Suprapubic skin (tissue), 4 donors: ENCODE results near the gene CHRM1. TPM values are rescaled to one million over a fixed set of nuclear protein-coding genes. Genes with fewer than 3 reads are reported as not detected.
"Not testable (repeated sequence)": the region's sequence is repeated elsewhere in the genome, so short reads cannot be mapped to it uniquely, and the experiment has no call there.

Source experiments
- DNase-seq, 2 donors: peaks; one replicate each; pipeline ENCODE4 v3.0.0-alpha.2; 2019; ENCODE audit warnings: low spot score in 2 of 2
- H3K27ac ChIP-seq: fragments of 200-600 bp; sonication (generic); one replicate; pipeline ENCODE4 v1.5.1; 2019
- H3K27me3 ChIP-seq: fragments of 200-600 bp; sonication (generic); one replicate; pipeline ENCODE4 v1.5.1; 2019
- H3K36me3 ChIP-seq: fragments of 200-600 bp; sonication (generic); one replicate; pipeline ENCODE4 v1.5.1; 2019
- H3K4me1 ChIP-seq: fragments of 200-600 bp; sonication (generic); one replicate; pipeline ENCODE4 v1.5.1; 2019
- H3K4me3 ChIP-seq: fragments of 200-600 bp; sonication (generic); one replicate; pipeline ENCODE4 v1.5.1; 2019; ENCODE audit warnings: mild to moderate bottlenecking
- H3K9me3 ChIP-seq: fragments of 200-600 bp; sonication (generic); one replicate; pipeline ENCODE4 v1.5.1; 2019
- EP300 ChIP-seq: sonication (generic); formaldehyde crosslinking; IDR thresholded peaks from one replicate; pipeline ENCODE4 v1.6.1; 2017; ENCODE audit warnings: antibody characterized with exemption
- POLR2A ChIP-seq, 2 donors: fragments of 450-650 bp; IDR thresholded peaks; one replicate each; pipeline ENCODE4 v1.6.1; 2017; ENCODE audit warnings: antibody characterized with exemption in 2 of 2, mild to moderate bottlenecking in 2 of 2, moderate library complexity in 2 of 2
- POLR2AphosphoS5 ChIP-seq, 3 donors: sonication (generic); formaldehyde crosslinking; IDR thresholded peaks; one replicate each; pipeline ENCODE4 v1.6.1; 2017; ENCODE audit warnings: antibody characterized with exemption in 3 of 3
- WGBS: methylation state at CpG from one replicate; pipeline ENCODE4 v1.1.5; 2018; 5-methylcytosine and 5-hydroxymethylcytosine counted together
- total RNA-seq, 4 donors: library from RNA; depleted of rRNA; stranded (reverse); fragments of >200 nt; gene quantifications; one replicate each; pipeline ENCODE4 v1.1.0, GENCODE V29; 2016
- TF ChIP-seq, protein P1 (sequence below), 2 donors: fragments of 200-600 bp in 1 of 2; fragments of 450-650 bp in 1 of 2; sonication (generic) in 1 of 2; IDR thresholded peaks; one replicate each; pipeline ENCODE4 v1.5.1; 2016 to 2019; ENCODE audit warnings: antibody characterized with exemption in 2 of 2, mild to moderate bottlenecking in 1 of 2, moderate library complexity in 1 of 2

Gene CHRM1
- total RNA-seq, 4 donors from 2014 or later, result 2.5 to 5.4 (median 4.5) TPM

- peaks cover 16% of the 10 kb centered on the region for H3K4me1 ChIP-seq
- WGBS, result 24% methylated on average over 11 of the region's 11 CpGs
- H3K9me3 ChIP-seq, result no peaks in the 10 kb centered on the region
- no peaks in the 10 kb centered on the region for H3K36me3 ChIP-seq
- H3K27me3 ChIP-seq, result no peaks in the 10 kb centered on the region
- no peak overlapping the region for H3K4me3 ChIP-seq
- H3K27ac ChIP-seq, result no peak overlapping the region
- no peak for DNase-seq
- TF ChIP-seq POLR2AphosphoS5 (IDR thresholded peaks at IDR 0.05) (no peak), EP300 (no peak), POLR2A (IDR thresholded peaks at IDR 0.05) (no peak)
- TF ChIP-seq, protein P1, sequence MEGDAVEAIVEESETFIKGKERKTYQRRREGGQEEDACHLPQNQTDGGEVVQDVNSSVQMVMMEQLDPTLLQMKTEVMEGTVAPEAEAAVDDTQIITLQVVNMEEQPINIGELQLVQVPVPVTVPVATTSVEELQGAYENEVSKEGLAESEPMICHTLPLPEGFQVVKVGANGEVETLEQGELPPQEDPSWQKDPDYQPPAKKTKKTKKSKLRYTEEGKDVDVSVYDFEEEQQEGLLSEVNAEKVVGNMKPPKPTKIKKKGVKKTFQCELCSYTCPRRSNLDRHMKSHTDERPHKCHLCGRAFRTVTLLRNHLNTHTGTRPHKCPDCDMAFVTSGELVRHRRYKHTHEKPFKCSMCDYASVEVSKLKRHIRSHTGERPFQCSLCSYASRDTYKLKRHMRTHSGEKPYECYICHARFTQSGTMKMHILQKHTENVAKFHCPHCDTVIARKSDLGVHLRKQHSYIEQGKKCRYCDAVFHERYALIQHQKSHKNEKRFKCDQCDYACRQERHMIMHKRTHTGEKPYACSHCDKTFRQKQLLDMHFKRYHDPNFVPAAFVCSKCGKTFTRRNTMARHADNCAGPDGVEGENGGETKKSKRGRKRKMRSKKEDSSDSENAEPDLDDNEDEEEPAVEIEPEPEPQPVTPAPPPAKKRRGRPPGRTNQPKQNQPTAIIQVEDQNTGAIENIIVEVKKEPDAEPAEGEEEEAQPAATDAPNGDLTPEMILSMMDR (IDR thresholded peaks at IDR 0.05), result no peak
These were observed 37.6 kb upstream of the CHRM1 start for GRCh38 chr11:62958547-62959421.

DNA sequence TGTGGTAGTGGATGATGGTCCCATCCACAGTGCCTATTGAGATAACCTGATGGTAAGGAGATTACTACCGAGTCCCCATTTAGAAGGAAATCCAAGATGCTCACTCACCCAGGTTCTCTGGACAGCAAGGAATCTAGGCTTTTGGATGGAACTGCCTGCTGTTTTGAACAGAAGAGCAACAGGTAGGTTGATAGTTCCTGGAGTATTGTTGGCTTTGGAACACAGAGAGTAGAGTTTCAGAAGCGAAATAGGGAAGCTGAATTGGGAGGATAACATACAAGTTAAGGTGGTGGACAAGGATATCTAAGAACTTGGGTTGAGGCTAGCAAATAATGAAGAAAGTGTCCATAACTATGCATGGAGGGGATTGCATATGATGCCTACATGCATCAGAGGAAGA is 36.0 kb upstream of the CHRM1 start:
- peaks cover 16% of the 10 kb centered on the region for H3K4me1 ChIP-seq
- no peaks in the 10 kb centered on the region for H3K9me3 ChIP-seq
- DNase-seq, result no peak
- no peak overlapping the region for H3K4me3 ChIP-seq
- no peaks in the 10 kb centered on the region for H3K27me3 ChIP-seq
- no peaks in the 10 kb centered on the region for H3K36me3 ChIP-seq
- no peak for TF ChIP-seq EP300
- no peak for TF ChIP-seq POLR2A (IDR thresholded peaks at IDR 0.05)
- no peak for TF ChIP-seq POLR2AphosphoS5 (IDR thresholded peaks at IDR 0.05)
- TF ChIP-seq, protein P1 (IDR thresholded peaks at IDR 0.05), result no peak
- no peak overlapping the region for H3K27ac ChIP-seq
- 92% methylated on average over 2 of the region's 2 CpGs for WGBS

DNA sequence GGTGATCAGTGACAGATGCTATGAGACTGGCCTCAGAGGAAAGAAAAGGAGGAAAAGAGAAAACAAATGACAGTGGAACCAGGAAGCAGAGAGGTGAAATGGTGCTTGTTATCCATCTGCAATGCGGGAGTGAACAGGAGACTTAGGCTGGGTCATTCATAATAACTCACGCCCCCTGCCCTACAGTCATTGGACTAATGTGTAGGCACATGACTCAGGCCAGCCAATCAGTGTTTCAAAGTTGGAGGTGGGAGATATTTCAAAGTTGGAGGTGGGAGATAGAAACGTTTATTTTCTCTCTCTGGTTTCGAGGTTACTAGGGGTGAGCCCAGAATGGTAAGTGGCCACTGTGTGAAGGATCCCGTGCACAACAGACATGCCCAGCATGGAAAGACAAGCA is 33.3 kb upstream of the CHRM1 start:
- Histone ChIP-seq H3K4me3 (no peak overlapping the region), H3K27me3 (no peaks in the 10 kb centered on the region), H3K4me1 (peaks cover 13% of the 10 kb centered on the region), H3K36me3 (no peaks in the 10 kb centered on the region), H3K27ac (no peak overlapping the region), H3K9me3 (no peaks in the 10 kb centered on the region)
- TF ChIP-seq EP300, result no peak
- no peak for TF ChIP-seq POLR2A (IDR thresholded peaks at IDR 0.05)
- TF ChIP-seq, protein P1 (IDR thresholded peaks at IDR 0.05), result no peak
- TF ChIP-seq POLR2AphosphoS5 (IDR thresholded peaks at IDR 0.05), result no peak
- WGBS, result 83% methylated on average over 5 of the region's 5 CpGs
- DNase-seq, result no peak

DNA sequence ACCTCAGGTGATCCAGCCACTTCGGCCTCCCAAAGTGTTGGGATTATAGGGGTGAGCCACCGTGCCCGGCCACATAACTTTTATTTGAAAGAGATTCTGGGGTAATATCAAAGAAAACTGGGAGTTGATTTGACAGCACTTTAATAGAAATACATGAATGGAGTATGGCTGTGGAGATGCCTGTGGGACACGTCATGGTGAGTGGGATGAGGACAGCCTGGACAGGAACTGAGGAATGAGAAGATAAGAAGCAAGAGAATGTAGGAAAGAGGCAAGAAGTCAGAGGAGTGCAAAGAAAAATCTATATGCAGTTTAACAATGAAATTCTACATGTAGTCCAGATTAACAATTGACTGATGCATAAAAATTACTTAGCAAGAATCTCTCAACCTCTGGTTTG is 32.6 kb upstream of the CHRM1 start:
- Histone ChIP-seq H3K4me1 (peaks cover 6% of the 10 kb centered on the region), H3K36me3 (no peaks in the 10 kb centered on the region), H3K4me3 (no peak overlapping the region), H3K27ac (no peak overlapping the region), H3K27me3 (no peaks in the 10 kb centered on the region), H3K9me3 (no peaks in the 10 kb centered on the region)
- WGBS, result 92% methylated on average over 4 of the region's 4 CpGs
- no peak for DNase-seq
- TF ChIP-seq POLR2AphosphoS5 (IDR thresholded peaks at IDR 0.05), result no peak
- TF ChIP-seq EP300, result no peak
- TF ChIP-seq, protein P1 (IDR thresholded peaks at IDR 0.05), result no peak
- no peak for TF ChIP-seq POLR2A (IDR thresholded peaks at IDR 0.05)

DNA sequence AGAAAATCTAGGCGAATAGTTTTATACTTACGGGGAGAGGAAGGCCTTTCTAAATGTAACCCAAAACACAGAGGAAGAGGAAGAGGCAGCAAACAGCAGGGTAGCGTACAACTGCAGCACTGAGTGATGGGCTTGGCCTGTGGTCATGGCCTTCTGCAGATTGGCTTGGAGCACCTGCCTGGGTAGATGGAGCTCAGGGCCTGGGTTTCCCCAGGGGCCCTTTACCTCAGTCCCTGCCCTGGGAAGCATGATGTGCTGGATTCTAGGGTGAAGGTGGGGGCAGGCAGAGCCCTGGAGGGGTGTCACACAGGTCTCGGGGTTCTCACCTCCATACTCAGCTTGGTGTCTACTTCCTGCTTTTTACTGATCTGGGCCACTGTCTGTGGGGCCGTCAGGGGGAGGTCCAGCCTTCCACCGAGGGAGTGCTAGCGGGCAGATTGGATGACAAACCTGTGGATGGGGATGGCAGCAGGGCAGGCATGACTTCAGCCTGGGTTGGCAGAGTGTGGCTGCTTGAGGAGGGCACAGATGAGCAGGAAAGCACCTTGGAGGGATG is 27.7 kb upstream of the CHRM1 start:
- Histone ChIP-seq H3K27me3 (no peaks in the 10 kb centered on the region), H3K9me3 (no peaks in the 10 kb centered on the region), H3K4me3 (no peak overlapping the region), H3K4me1 (no peaks in the 10 kb centered on the region), H3K27ac (no peak overlapping the region), H3K36me3 (no peaks in the 10 kb centered on the region)
- 83% methylated on average over 7 of the region's 7 CpGs for WGBS
- TF ChIP-seq POLR2AphosphoS5 (IDR thresholded peaks at IDR 0.05), result no peak
- no peak for TF ChIP-seq EP300
- TF ChIP-seq POLR2A (IDR thresholded peaks at IDR 0.05), result no peak
- TF ChIP-seq, protein P1 (IDR thresholded peaks at IDR 0.05), result no peak
- DNase-seq, result no peak

- not testable (repeated sequence) for H3K27ac ChIP-seq, DNase-seq, H3K27me3 ChIP-seq, H3K4me3 ChIP-seq, H3K36me3 ChIP-seq, H3K9me3 ChIP-seq, H3K4me1 ChIP-seq
- WGBS, result 97% methylated on average over 10 of the region's 10 CpGs
These were observed 24.4 kb upstream of the CHRM1 start for GRCh38 chr11:62945538-62945937.

- not testable (repeated sequence) for H3K9me3 ChIP-seq, DNase-seq, H3K27me3 ChIP-seq, H3K36me3 ChIP-seq, H3K4me1 ChIP-seq, H3K27ac ChIP-seq, H3K4me3 ChIP-seq
- 83% methylated on average over 2 of the region's 2 CpGs for WGBS
These were observed 16.4 kb upstream of the CHRM1 start for GRCh38 chr11:62937528-62937927.
